ENCODE measurements around the gene LSS. TPM values are rescaled to one million over a fixed set of nuclear protein-coding genes. Genes with fewer than 3 reads are reported as not detected.
"Not testable (repeated sequence)": the region's sequence is repeated elsewhere in the genome, so short reads cannot be mapped to it uniquely, and the experiment has no call there.

The LSS gene
- total and polyA plus RNA-seq, 2 of the 8 experiments (the other 6 are each of a cell fraction or from before 2014, with no cell fraction given): 96.1 to 123 TPM

- TF ChIP-seq USF2 (IDR thresholded peaks at IDR 0.05; ENCODE audit: low read length) (no peak), GTF2F1 (IDR thresholded peaks at IDR 0.05; ENCODE audit: borderline replicate concordance, low read depth, low read length) (no peak), EGR1 (IDR thresholded peaks at IDR 0.05; ENCODE audit: borderline replicate concordance, low read depth, low read length) (no peak), ZNF274 (IDR thresholded peaks at IDR 0.05; ENCODE audit: borderline replicate concordance, extremely low read depth, low read length) (no peak)
These were observed 57.0 kb downstream of the LSS start (continued) for GRCh38 chr21:46171585-46171984.

GRCh38 chr21:46170436-46171193 lies 58.0 kb downstream of the LSS start:
- not testable (repeated sequence) for H3K9ac ChIP-seq (replicated peaks in 1 of 4; ENCODE audit: extremely low read depth in 1 of 4, low read depth in 3 of 4, low read length in 3 of 4); H3K4me2 ChIP-seq (ENCODE audit: insufficient read depth in 1 of 2, low read depth in 2 of 2, low read length in 2 of 2); H4K91ac ChIP-seq (replicated peaks; ENCODE audit: insufficient read length, low read length); FAIRE-seq; H3K14ac ChIP-seq (ENCODE audit: insufficient read length); H4K20me1 ChIP-seq (replicated peaks in 1 of 2; ENCODE audit: control insufficient read depth in 1 of 2, insufficient read depth in 2 of 2, low read length in 2 of 2); H3K27ac ChIP-seq (ENCODE audit: low read depth, low read length); H2AK5ac ChIP-seq (ENCODE audit: low read depth, low read length); DNase-seq (ENCODE audit: low read depth in 1 of 2, low spot score in 2 of 2); H2BK15ac ChIP-seq (ENCODE audit: low read length); H3K56ac ChIP-seq (replicated peaks; ENCODE audit: insufficient read length, low read depth, low read length); H2BK12ac ChIP-seq (ENCODE audit: low read depth, low read length); H4K8ac ChIP-seq (ENCODE audit: extremely low read depth, insufficient read depth, low read length); H3K23ac ChIP-seq (ENCODE audit: insufficient read length); H3K27me3 ChIP-seq (replicated peaks in 1 of 4; ENCODE audit: control insufficient read depth in 3 of 4, extremely low read depth in 1 of 4, insufficient read depth in 3 of 4, low read length in 3 of 4); H2BK5ac ChIP-seq (ENCODE audit: low read depth, low read length); H3K4me1 ChIP-seq (replicated peaks in 1 of 4; ENCODE audit: control insufficient read depth in 3 of 4, insufficient read depth in 4 of 4, low read length in 3 of 4); H3K18ac ChIP-seq (ENCODE audit: extremely low read depth, low read length); H4K5ac ChIP-seq (ENCODE audit: insufficient read length, low read depth, low read length); H3K36me3 ChIP-seq (ENCODE audit: control insufficient read depth in 2 of 4, insufficient read depth in 4 of 4, low read length in 3 of 4); H3K4ac ChIP-seq (replicated peaks; ENCODE audit: insufficient read length, low read depth, low read length); H3K9me3 ChIP-seq (ENCODE audit: insufficient read depth in 2 of 2, low read depth in 1 of 2, low read length in 1 of 2); H3K4me3 ChIP-seq (ENCODE audit: extremely low read depth in 1 of 4, insufficient read depth in 2 of 4, low read depth in 3 of 4, low read length in 4 of 4); H3K79me1 ChIP-seq (ENCODE audit: low read depth, low read length); H2AFZ ChIP-seq (ENCODE audit: low read length); H3K23me2 ChIP-seq (ENCODE audit: low read depth, low read length); H2BK20ac ChIP-seq (ENCODE audit: low read length); H2BK120ac ChIP-seq (replicated peaks; ENCODE audit: low read depth, low read length)
- ChIA-PET CTCF (ENCODE audit: partially characterized antibody) (interaction anchor here (0.7 kb wide), 1 partner anchor 12 kb away, joined by 3 read pairs; no protein-coding TSS in a partner anchor), POLR2A (ENCODE audit: partially characterized antibody) (interaction anchor here (0.7 kb wide), 1 partner anchor 12 kb away, joined by 3 read pairs; no protein-coding TSS in a partner anchor)
- WGBS, 2 experiments (ENCODE audit: extremely low coverage in 1 of 2, insufficient coverage in 1 of 2, insufficient read length in 1 of 2, insufficient replicate concordance in 2 of 2, low coverage in 1 of 2, low lambda C conversion rate in 2 of 2, missing lambda C conversion rate in 1 of 2): 100% methylated on average over 1 of the region's 1 CpG; no CpG with 5 or more reads in 1 of the 2 experiments
- peaks cover 0 to 23% of the 10 kb centered on the region in 2 experiments; a peak in 2 of 4 replicates for H3K79me2 ChIP-seq (ENCODE audit: control insufficient read depth in 1 of 2, insufficient read depth in 2 of 2, low read length in 2 of 2)

All from H1 (cell line).